Smooth muscle cell (in vitro differentiated cells): ENCODE data around the gene FADS1. TPM values are rescaled to one million over a fixed set of nuclear protein-coding genes. Genes with fewer than 3 reads are reported as not detected.

ENCODE experiments used
- DNase-seq: peaks from one replicate; lab custom pipeline; 2025; ENCODE audit not compliant: unreplicated experiment; lab: John Stamatoyannopoulos, UW
- H2AFZ ChIP-seq: fragments of 200-600 bp; sonication (generic); 2 replicates; pipeline ENCODE4 v1.6.0; 2016; ENCODE audit warnings: antibody characterized with exemption, low read depth, mild to moderate bottlenecking
- H3F3A ChIP-seq: fragments of 200-600 bp; sonication (generic); 2 replicates; pipeline ENCODE4 v1.6.0; 2017; ENCODE audit warnings: antibody characterized with exemption, low read depth
- H3K27ac ChIP-seq: fragments of 200-600 bp; sonication (generic); 2 replicates; pipeline ENCODE4 v1.5.1; 2016; ENCODE audit warnings: low read depth, mild to moderate bottlenecking
- H3K27me3 ChIP-seq: fragments of 200-600 bp; sonication (generic); 2 replicates; pipeline ENCODE4 v1.6.1; 2016; ENCODE audit warnings: low read depth, mild to moderate bottlenecking
- H3K36me3 ChIP-seq: fragments of 200-600 bp; sonication (generic); 2 replicates; pipeline ENCODE4 v1.5.1; 2016; ENCODE audit warnings: low read depth
- H3K4me1 ChIP-seq: fragments of 200-600 bp; sonication (generic); 2 replicates; pipeline ENCODE4 v1.5.1; 2016; ENCODE audit warnings: low read depth
- H3K4me2 ChIP-seq: fragments of 200-600 bp; sonication (generic); 2 replicates; pipeline ENCODE4 v1.6.0; 2016; ENCODE audit warnings: mild to moderate bottlenecking
- H3K4me3 ChIP-seq: fragments of 200-600 bp; sonication (generic); 2 replicates; pipeline ENCODE4 v1.5.1; 2016; ENCODE audit warnings: mild to moderate bottlenecking
- H3K79me2 ChIP-seq: fragments of 200-600 bp; sonication (generic); 2 replicates; pipeline ENCODE4 v1.6.0; 2016; ENCODE audit warnings: low read depth, mild to moderate bottlenecking
- H3K9ac ChIP-seq: fragments of 200-600 bp; sonication (generic); 2 replicates; pipeline ENCODE4 v1.6.0; 2016; ENCODE audit warnings: low read depth
- H3K9me3 ChIP-seq: fragments of 200-600 bp; sonication (generic); replicated peaks from 2 replicates; pipeline ENCODE4 v1.5.1; 2016; ENCODE audit warnings: low read depth
- H4K20me1 ChIP-seq: fragments of 200-600 bp; sonication (generic); 2 replicates; pipeline ENCODE4 v1.6.0; 2016; ENCODE audit warnings: low read depth
- WGBS: methylation state at CpG from one replicate; pipeline ENCODE4 v1.1.7; 2016; ENCODE audit warnings: low lambda C conversion rate; 5-methylcytosine and 5-hydroxymethylcytosine counted together
- polyA plus RNA-seq: library from polyadenylated mRNA; unstranded; fragments of >200 nt; fragmentation: Nextera tagmentation; extraction: Ambion mirVana; gene quantifications from 2 replicates; pipeline ENCODE4 v1.2.1, GENCODE V29; 2016
- total RNA-seq: library from RNA; depleted of rRNA; stranded (reverse); fragments of >200 nt; gene quantifications from 2 replicates; pipeline ENCODE4 v1.2.3, GENCODE V29; 2014
- TF ChIP-seq, protein P1 (sequence below): fragments of 200-600 bp; sonication (generic); IDR thresholded peaks from 2 replicates; pipeline ENCODE4 v1.5.1; 2017; ENCODE audit warnings: borderline replicate concordance, mild to moderate bottlenecking, antibody characterized with exemption; ENCODE audit not compliant: insufficient read depth, poor library complexity, severe bottlenecking

Gene FADS1
- total and polyA plus RNA-seq, 2 experiments from 2014 or later: 122 to 266 TPM

DNA sequence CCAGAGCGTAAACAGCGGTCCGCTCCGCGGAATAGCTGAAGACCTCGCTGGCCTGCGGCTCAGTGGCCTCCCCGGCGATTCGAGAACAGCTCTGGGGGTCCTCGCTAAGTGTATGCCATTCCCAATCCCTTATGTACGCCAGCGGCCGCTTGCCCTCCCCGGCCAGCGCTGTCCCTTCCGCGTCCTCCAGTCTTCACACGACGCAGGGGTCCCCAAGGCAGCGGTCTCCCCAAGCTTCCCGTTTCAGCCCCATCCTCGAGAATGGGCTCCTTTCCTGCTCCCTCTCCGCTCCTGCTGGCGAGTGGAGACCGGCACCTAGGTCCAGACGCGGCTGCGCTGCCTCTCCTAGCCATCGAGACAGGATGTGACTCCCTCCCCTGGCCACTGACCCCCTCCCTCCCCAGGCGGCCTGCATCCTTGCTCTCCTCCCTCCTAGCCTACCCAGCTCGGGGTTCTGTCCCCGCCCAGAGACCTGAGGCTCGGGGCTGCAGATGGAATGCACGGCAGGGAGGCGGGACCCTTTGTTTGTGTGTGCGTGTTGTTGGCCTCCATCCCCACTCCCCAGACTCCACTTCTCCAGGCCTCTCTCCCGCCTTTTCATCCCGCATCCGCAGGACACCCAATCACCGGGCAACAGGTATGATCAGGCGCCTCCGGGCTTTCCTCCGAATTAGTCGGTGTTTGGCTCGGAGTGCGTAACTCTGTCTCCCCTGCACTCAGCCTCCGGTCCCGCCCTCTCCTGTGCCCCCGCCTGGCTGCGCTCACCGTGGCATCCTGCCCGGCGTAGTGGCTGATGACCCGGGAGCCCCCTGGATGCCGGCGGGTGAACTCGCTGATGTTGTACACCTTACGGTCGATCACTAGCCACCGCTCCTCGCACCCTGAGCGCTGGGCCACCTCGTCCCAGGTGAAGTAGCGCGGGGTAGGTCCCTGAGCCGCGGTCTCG is 740 bp downstream of the FADS1 start:
- WGBS: under 1% methylated on average over 68 of the region's 69 CpGs
- Histone ChIP-seq H3F3A (peaks cover 7% of the 10 kb centered on the region), H3K4me3 (peak overlapping the region; percentile 81), H3K27me3 (no peaks in the 10 kb centered on the region), H3K4me1 (peaks cover 9% of the 10 kb centered on the region), H3K79me2 (peaks cover 24% of the 10 kb centered on the region), H3K9me3 (no peaks in the 10 kb centered on the region), H3K36me3 (no peaks in the 10 kb centered on the region), H4K20me1 (no peaks in the 10 kb centered on the region), H3K9ac (peak overlapping the region; percentile 84), H3K4me2 (peak overlapping the region; percentile 99), H2AFZ (peak overlapping the region; percentile 73), H3K27ac (peak overlapping the region; percentile 85)
- DNase-seq: peak; percentile 74
- TF ChIP-seq, protein P1, sequence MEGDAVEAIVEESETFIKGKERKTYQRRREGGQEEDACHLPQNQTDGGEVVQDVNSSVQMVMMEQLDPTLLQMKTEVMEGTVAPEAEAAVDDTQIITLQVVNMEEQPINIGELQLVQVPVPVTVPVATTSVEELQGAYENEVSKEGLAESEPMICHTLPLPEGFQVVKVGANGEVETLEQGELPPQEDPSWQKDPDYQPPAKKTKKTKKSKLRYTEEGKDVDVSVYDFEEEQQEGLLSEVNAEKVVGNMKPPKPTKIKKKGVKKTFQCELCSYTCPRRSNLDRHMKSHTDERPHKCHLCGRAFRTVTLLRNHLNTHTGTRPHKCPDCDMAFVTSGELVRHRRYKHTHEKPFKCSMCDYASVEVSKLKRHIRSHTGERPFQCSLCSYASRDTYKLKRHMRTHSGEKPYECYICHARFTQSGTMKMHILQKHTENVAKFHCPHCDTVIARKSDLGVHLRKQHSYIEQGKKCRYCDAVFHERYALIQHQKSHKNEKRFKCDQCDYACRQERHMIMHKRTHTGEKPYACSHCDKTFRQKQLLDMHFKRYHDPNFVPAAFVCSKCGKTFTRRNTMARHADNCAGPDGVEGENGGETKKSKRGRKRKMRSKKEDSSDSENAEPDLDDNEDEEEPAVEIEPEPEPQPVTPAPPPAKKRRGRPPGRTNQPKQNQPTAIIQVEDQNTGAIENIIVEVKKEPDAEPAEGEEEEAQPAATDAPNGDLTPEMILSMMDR: no peak

DNA sequence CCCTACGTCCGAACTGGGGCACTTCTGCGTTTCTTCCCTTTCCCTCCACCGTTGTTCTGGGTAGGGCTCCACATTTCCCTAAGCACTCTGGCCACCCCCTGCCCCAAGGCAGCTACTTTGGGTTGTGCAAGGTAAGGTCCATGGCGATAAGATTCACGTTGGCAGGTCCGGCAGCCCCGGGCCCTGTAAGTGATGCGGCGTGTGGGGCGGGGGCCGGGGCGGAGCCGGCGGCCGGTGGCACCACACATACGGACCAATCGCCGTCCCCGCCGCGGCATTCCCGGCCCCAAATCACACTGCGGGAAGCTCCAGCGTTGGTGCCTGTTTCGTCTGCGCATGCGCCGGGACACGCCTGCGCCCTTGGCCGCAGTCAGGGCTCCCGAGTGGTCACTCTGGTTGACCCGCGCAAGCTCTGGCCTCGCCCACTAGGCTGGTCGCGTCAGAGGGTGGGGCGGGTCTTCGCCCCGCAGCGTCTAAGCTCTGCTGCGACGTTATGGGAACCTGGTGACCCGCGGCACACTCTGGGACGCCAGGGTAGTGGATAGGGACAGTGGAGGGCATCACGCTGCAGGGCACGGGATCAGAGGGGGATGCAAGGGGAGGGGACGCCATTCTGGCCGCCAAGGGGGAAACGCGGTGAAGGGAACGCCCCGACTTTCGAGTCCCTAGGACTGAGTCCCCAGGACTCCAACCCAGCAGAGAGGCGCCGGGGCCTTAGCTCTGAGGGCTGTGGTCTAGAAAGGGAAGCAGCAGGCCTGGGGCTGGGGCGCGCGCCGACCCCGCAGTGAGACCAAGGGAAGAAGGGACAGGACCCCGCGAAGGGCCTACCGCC is 1.6 kb downstream of the FADS1 start:
- Histone ChIP-seq H3K9me3 (no peaks in the 10 kb centered on the region), H3F3A (peaks cover 7% of the 10 kb centered on the region)

DNA sequence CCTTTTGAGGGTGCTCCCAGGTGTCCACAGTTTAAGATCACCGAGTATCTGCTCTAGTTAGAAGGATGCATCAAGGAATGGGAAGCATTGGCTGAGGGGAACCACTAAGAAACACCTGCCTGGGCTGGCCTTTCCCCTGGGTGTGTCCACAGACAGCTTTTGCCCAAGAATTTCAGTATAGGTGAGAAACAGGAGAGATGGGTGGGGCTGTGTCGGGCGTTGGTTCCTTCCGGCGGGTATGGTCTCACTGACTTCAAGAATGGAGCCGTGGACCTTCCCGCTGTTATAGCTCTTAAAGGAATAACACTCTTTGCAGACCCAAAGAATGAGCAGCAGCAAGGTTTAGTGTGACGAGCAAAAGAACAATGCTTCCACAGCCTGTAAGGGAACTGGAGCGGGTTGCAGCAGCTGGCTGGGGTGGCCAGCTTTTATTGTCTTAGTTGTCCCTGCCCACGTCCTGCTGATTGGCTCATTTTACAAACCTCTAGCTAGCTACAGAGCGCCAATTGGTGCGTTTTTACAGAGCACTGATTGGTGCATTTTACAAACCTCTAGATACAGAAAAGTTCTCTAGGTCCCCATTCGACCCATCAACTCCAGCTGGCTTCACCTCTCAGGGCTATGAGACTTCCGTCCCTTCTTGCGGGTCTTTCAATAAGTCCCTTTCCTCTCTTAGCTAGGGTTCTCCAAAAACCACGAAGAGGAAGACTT is 2.4 kb downstream of the FADS1 start:
- Histone ChIP-seq H3K27ac (peak overlapping the region; percentile 85), H2AFZ (peak overlapping the region; percentile 19), H3K4me2 (peak overlapping the region; percentile 99), H3K79me2 (peaks cover 22% of the 10 kb centered on the region), H3K27me3 (no peaks in the 10 kb centered on the region), H3K4me1 (peaks cover 9% of the 10 kb centered on the region), H4K20me1 (no peaks in the 10 kb centered on the region), H3K9me3 (no peaks in the 10 kb centered on the region), H3F3A (peaks cover 7% of the 10 kb centered on the region), H3K36me3 (no peaks in the 10 kb centered on the region), H3K4me3 (peak overlapping the region; percentile 81), H3K9ac (peak overlapping the region; percentile 37)
- DNase-seq: no peak
- 77% methylated on average over 16 of the region's 16 CpGs for WGBS
- TF ChIP-seq, protein P1: no peak

More for the DNA sequence above, 1.6 kb downstream of the FADS1 start:
- peak overlapping the region; percentile 85 for H3K27ac ChIP-seq
- peaks cover 24% of the 10 kb centered on the region for H3K79me2 ChIP-seq
- 2% methylated on average over 53 of the region's 66 CpGs for WGBS
- peaks cover 9% of the 10 kb centered on the region for H3K4me1 ChIP-seq
- peak overlapping the region; percentile 99 for H3K4me2 ChIP-seq
- TF ChIP-seq, protein P1: no peak
- peak overlapping the region; percentile 84 for H3K9ac ChIP-seq
- H2AFZ ChIP-seq: peak overlapping the region; percentile 33
- H4K20me1 ChIP-seq: no peaks in the 10 kb centered on the region
- H3K27me3 ChIP-seq: no peaks in the 10 kb centered on the region
- H3K36me3 ChIP-seq: no peaks in the 10 kb centered on the region
- DNase-seq: peak; percentile 79
- peak overlapping the region; percentile 81 for H3K4me3 ChIP-seq
